AG10803 (cell line): ENCODE measurements around the gene FRMPD4.

Source experiments
- DNase-seq: peaks from one replicate; pipeline ENCODE4 v3.0.0; 2010; ENCODE audit warnings: low read depth
- H3K4me3 ChIP-seq: 2 replicates; pipeline ENCODE4 v1.5.1; 2011; ENCODE audit warnings: mild to moderate bottlenecking, low read length, control low read depth
- TF ChIP-seq, protein P1 (sequence below): conservative IDR thresholded peaks from 2 replicates; pipeline ENCODE4 v1.5.1; 2011; ENCODE audit warnings: mild to moderate bottlenecking, low read length, control low read depth, inconsistent platforms

Gene FRMPD4

DNA sequence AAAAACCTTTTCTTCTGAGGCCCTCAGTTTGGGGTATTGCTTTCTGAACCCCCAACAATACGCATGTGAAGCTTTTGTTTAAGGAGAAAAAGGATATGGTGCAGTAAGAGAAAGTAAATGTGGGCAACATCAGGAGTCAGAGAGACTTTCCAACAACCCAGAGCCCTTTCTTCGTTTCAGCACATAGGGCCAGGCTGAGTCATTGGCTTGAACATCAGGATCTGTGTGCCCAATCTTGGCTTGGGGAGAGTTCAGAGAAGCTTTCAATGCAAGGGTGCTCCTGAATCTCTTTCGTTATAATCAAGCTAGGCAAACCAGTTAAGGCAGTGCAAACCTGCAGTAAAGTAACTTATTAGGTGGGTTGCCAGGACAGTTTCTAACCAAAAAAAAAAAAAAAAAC lies 191.2 kb downstream of the FRMPD4 start:
- DNase-seq = no peak
- H3K4me3 ChIP-seq = no peak overlapping the region
- TF ChIP-seq, protein P1, sequence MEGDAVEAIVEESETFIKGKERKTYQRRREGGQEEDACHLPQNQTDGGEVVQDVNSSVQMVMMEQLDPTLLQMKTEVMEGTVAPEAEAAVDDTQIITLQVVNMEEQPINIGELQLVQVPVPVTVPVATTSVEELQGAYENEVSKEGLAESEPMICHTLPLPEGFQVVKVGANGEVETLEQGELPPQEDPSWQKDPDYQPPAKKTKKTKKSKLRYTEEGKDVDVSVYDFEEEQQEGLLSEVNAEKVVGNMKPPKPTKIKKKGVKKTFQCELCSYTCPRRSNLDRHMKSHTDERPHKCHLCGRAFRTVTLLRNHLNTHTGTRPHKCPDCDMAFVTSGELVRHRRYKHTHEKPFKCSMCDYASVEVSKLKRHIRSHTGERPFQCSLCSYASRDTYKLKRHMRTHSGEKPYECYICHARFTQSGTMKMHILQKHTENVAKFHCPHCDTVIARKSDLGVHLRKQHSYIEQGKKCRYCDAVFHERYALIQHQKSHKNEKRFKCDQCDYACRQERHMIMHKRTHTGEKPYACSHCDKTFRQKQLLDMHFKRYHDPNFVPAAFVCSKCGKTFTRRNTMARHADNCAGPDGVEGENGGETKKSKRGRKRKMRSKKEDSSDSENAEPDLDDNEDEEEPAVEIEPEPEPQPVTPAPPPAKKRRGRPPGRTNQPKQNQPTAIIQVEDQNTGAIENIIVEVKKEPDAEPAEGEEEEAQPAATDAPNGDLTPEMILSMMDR = no peak

DNA sequence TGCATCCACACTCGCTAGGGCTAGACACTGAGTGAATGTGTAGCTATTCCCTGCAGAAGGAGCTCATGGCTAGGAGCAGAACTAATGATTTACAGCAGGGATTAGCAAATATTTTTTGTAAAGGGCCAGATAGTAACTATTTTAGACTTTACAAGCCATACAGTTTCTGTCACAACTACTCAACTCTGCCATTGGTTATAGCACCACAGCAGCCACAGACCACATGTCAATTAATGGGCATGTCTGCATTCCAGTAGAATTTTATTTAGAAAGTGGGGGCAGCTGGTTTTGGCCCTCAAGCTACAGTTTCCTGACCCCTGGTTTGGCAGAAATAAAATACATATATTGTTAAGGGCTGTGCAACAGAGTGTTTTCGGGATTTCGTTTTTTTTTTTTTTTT lies 192.6 kb downstream of the FRMPD4 start:
- no peak overlapping the region for H3K4me3 ChIP-seq
- peak; percentile 71 for DNase-seq
- TF ChIP-seq, protein P1 = no peak

GRCh38 chrX:12332786-12333347 lies 194.6 kb downstream of the FRMPD4 start:
- TF ChIP-seq, protein P1 = no peak
- H3K4me3 ChIP-seq = no peak overlapping the region
- DNase-seq = peak; percentile 25

DNA sequence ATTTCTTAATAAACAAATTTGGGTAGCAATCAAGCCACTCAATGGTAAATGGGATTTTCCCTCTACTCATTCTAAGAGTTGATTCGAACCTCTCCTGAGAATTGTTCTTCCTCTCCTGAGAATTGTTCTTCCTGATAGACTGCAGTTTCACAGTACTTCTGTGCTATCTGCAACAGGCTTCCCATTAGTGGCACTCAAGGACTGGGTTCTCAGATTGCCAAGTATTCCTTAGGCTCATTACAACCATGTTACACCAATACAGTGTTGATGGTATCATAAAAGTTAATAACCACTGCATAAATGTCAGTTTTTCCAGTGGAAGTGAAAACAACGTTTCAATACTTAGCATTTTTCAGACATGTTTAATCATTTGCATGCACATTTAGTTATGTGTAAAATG lies 201.6 kb downstream of the FRMPD4 start:
- H3K4me3 ChIP-seq = no peak overlapping the region
- TF ChIP-seq, protein P1 = no peak
- no peak for DNase-seq

DNA sequence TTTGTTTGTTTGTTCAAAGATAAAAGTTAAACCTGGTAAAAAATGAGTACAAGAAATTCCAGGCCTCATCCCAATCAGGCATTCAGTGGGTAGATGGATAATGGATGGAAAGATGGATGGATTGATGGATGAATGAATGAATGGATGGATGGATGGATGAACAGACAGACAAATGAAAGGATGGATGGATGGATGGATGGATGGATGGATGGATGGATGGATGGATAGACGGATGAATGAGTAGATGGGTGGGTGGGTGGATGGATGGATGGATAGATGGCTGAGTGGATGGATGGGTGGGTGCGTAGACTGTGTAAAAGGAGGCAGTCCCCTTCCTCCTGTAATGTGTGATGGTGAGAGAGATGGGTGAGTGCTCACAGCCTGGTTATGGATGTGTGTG lies 206.7 kb downstream of the FRMPD4 start:
- DNase-seq = no peak
- TF ChIP-seq, protein P1 = no peak
- no peak overlapping the region for H3K4me3 ChIP-seq

- no peak overlapping the region for H3K4me3 ChIP-seq
- TF ChIP-seq, protein P1 = no peak
- no peak for DNase-seq
Measured at GRCh38 chrX:12349201-12349600, 210.9 kb downstream of the FRMPD4 start.

- H3K4me3 ChIP-seq = no peak overlapping the region
- no peak for DNase-seq
- TF ChIP-seq, protein P1 = no peak
Measured at GRCh38 chrX:12352922-12353321, 214.6 kb downstream of the FRMPD4 start.
